AG09319 (cell line): Measurements from ENCODE around the gene SGCG.
"Not testable (repeated sequence)": the region's sequence is repeated elsewhere in the genome, so short reads cannot be mapped to it uniquely, and the experiment has no call there.

Experiments
- DNase-seq: peaks from one replicate; pipeline ENCODE4 v3.0.0-alpha.2; 2010; ENCODE audit warnings: low read depth; ENCODE audit errors: extremely low read depth
- CTCF ChIP-seq: IDR thresholded peaks from 2 replicates; pipeline ENCODE4 v1.5.1; 2011; ENCODE audit warnings: low read depth, mild to moderate bottlenecking, inconsistent platforms, low read length, moderate library complexity

SGCG gene

GRCh38 chr13:23271331-23271730, 90.6 kb downstream of the SGCG start:
- TF ChIP-seq CTCF, result no peak
- no peak for DNase-seq

- TF ChIP-seq CTCF, result no peak
- no peak for DNase-seq
Measured at GRCh38 chr13:23273498-23273897, 92.7 kb downstream of the SGCG start.

GRCh38 chr13:23279321-23279720, 98.5 kb downstream of the SGCG start:
- no peak for DNase-seq
- no peak for TF ChIP-seq CTCF

- TF ChIP-seq CTCF, result no peak
- no peak for DNase-seq
Measured at GRCh38 chr13:23288564-23288963, 107.8 kb downstream of the SGCG start.

GRCh38 chr13:23288995-23289394, 108.2 kb downstream of the SGCG start:
- DNase-seq, result no peak
- TF ChIP-seq CTCF, result no peak

GRCh38 chr13:23289917-23290357, 109.2 kb downstream of the SGCG start:
- DNase-seq, result no peak
- no peak for TF ChIP-seq CTCF

- DNase-seq, result no peak
- no peak for TF ChIP-seq CTCF
Measured at GRCh38 chr13:23292586-23292985, 111.8 kb downstream of the SGCG start.

GRCh38 chr13:23314837-23315236, 134.1 kb downstream of the SGCG start:
- DNase-seq, result not testable (repeated sequence)
